ENCODE measurements around the gene STUB1. TPM values are rescaled to one million over a fixed set of nuclear protein-coding genes. Genes with fewer than 3 reads are reported as not detected.
A peak's percentile ranks its signal among the peaks of the same experiment; 100 is the strongest.
"Not testable (repeated sequence)": the region's sequence is repeated elsewhere in the genome, so short reads cannot be mapped to it uniquely, and the experiment has no call there.

Gene STUB1
- total RNA-seq, 6 experiments from 2014 or later: 128 to 161 (median 141) TPM

- Mint-ChIP-seq H3K4me1 (ENCODE audit: low read depth) (peaks cover 20% of the 10 kb centered on the region), H3K27me3 (ENCODE audit: insufficient read depth) (peaks cover 20% of the 10 kb centered on the region)
Measured at GRCh38 chr16:709566-710499, 29.6 kb downstream of the STUB1 start.

GRCh38 chr16:710500-711075 lies 30.4 kb downstream of the STUB1 start:
- no peak for DNase-seq
- Mint-ChIP-seq H3K27ac (peak overlapping the region; percentile 58), H3K9me3 (no peaks in the 10 kb centered on the region), H3K36me3 (ENCODE audit: low read depth) (no peaks in the 10 kb centered on the region), H3K4me1 (ENCODE audit: low read depth) (peaks cover 20% of the 10 kb centered on the region), H3K27me3 (ENCODE audit: insufficient read depth) (peaks cover 20% of the 10 kb centered on the region), H3K4me3 (no peak overlapping the region)
- TF ChIP-seq CTCF (IDR thresholded peaks at IDR 0.05): no peak

More at GRCh38 chr16:709566-710499, 29.6 kb downstream of the STUB1 start:
- Mint-ChIP-seq H3K36me3 (ENCODE audit: low read depth) (no peaks in the 10 kb centered on the region), H3K9me3 (no peaks in the 10 kb centered on the region), H3K4me3 (no peak overlapping the region), H3K27ac (peak overlapping the region; percentile 58)
- peak; percentile 84 for DNase-seq
- no peak; the same call in 1 of the 2 replicates for TF ChIP-seq CTCF (IDR thresholded peaks at IDR 0.05)

GRCh38 chr16:711084-711483 lies 30.9 kb downstream of the STUB1 start:
- Mint-ChIP-seq H3K4me3 (no peak overlapping the region), H3K9me3 (no peaks in the 10 kb centered on the region), H3K27me3 (ENCODE audit: insufficient read depth) (peaks cover 20% of the 10 kb centered on the region), H3K27ac (no peak overlapping the region), H3K4me1 (ENCODE audit: low read depth) (peaks cover 21% of the 10 kb centered on the region), H3K36me3 (ENCODE audit: low read depth) (no peaks in the 10 kb centered on the region)
- DNase-seq: no peak
- no peak for TF ChIP-seq CTCF (IDR thresholded peaks at IDR 0.05)

GRCh38 chr16:711548-712320 lies 31.5 kb downstream of the STUB1 start:
- Mint-ChIP-seq H3K27ac (no peak overlapping the region), H3K27me3 (ENCODE audit: insufficient read depth) (peaks cover 15% of the 10 kb centered on the region), H3K9me3 (no peaks in the 10 kb centered on the region), H3K4me3 (no peak overlapping the region), H3K4me1 (ENCODE audit: low read depth) (peaks cover 26% of the 10 kb centered on the region), H3K36me3 (ENCODE audit: low read depth) (no peaks in the 10 kb centered on the region)
- DNase-seq: peak; percentile 47
- peak; percentile 99 for TF ChIP-seq CTCF (IDR thresholded peaks at IDR 0.05)

- peaks cover 26% of the 10 kb centered on the region for H3K4me1 Mint-ChIP-seq (ENCODE audit: low read depth)
- not testable (repeated sequence) for H3K27me3 Mint-ChIP-seq (ENCODE audit: insufficient read depth); H3K36me3 Mint-ChIP-seq (ENCODE audit: low read depth); H3K4me3 Mint-ChIP-seq; H3K9me3 Mint-ChIP-seq
- DNase-seq: peak; percentile 97
- H3K27ac Mint-ChIP-seq: peak overlapping the region; percentile 72
- peak; percentile 88 for TF ChIP-seq CTCF (IDR thresholded peaks at IDR 0.05)
Measured at GRCh38 chr16:712740-713250, 32.6 kb downstream of the STUB1 start.

Data from HFFc6 (cell line).